Endothelial cell of umbilical vein (primary cell): Measurements from ENCODE around the gene ZFP90. TPM values are rescaled to one million over a fixed set of nuclear protein-coding genes. Genes with fewer than 3 reads are reported as not detected.
A peak's percentile ranks its signal among the peaks of the same experiment; 100 is the strongest.

Experiments
- BruUV-seq: library from RNA; stranded (reverse); fragments of 400-500 nt; replicated peaks from 2 replicates; lab custom pipeline; 2021; lab: Mats Ljungman, UMichigan
- CTCF ChIA-PET: fragments of 300-600, 350-600 bp; sonication (Branson Sonifier 250); formaldehyde crosslinking; loops from one replicate; lab custom pipeline; 2021; ENCODE audit warnings: antibody characterized with exemption, inconsistent platforms; lab: Charles Lee
- POLR2A ChIA-PET: fragments of 300-600, 350-600 bp; sonication (Branson Sonifier 250); formaldehyde crosslinking; loops from one replicate; lab custom pipeline; 2021; ENCODE audit warnings: antibody characterized with exemption, inconsistent platforms; lab: Charles Lee
- DNase-seq: peaks from one replicate; pipeline ENCODE4 v3.0.0-alpha.2; 2011; ENCODE audit warnings: low read depth, low spot score
- FAIRE-seq: peaks from 2 replicates; lab custom pipeline; 2011; peaks lifted over from hg19 to GRCh38; lab: Jason Lieb, UNC
- H2AFZ ChIP-seq: 2 replicates; pipeline ENCODE4 v1.6.0; 2012; ENCODE audit warnings: low read depth, low read length, control low read depth, inconsistent platforms
- H3K27ac ChIP-seq: 2 replicates; pipeline ENCODE4 v1.5.1; 2011; ENCODE audit warnings: low read depth, mild to moderate bottlenecking, control low read depth, low read length, moderate library complexity; ENCODE audit not compliant: insufficient read depth
- H3K27me3 ChIP-seq, 2 experiments: 2 replicates each; pipeline versions ENCODE4 v1.6.0 to v1.6.1; 2011; ENCODE audit warnings: low read length in 2 of 2, mixed read lengths in 1 of 2; ENCODE audit not compliant: control insufficient read depth in 2 of 2, insufficient read depth in 2 of 2
- H3K36me3 ChIP-seq, 2 experiments: 2 replicates in 1 of 2; 3 replicates in 1 of 2; pipeline ENCODE4 v1.5.1; 2011; ENCODE audit warnings: low read length in 2 of 2, mild to moderate bottlenecking in 1 of 2, moderate library complexity in 1 of 2; ENCODE audit not compliant: control insufficient read depth in 2 of 2, insufficient read depth in 2 of 2; ENCODE audit errors: extremely low read depth in 1 of 2
- H3K4me1 ChIP-seq: 3 replicates; pipeline ENCODE4 v1.5.1; 2011; ENCODE audit warnings: mild to moderate bottlenecking, low read length; ENCODE audit not compliant: control insufficient read depth, insufficient read depth; ENCODE audit errors: extremely low read depth
- H3K4me2 ChIP-seq: 2 replicates; pipeline ENCODE4 v1.6.1; 2011; ENCODE audit warnings: low read length, control low read depth, mixed read lengths; ENCODE audit not compliant: insufficient read depth
- H3K4me3 ChIP-seq, 3 experiments: fragments of 200-600 bp in 1 of 3; sonication (generic), shearing (Covaris generic) in 1 of 3; replicated peaks in 1 of 3; 2 replicates each; pipeline ENCODE4 v1.5.1; 2011 to 2016; ENCODE audit warnings: control low read depth in 3 of 3, low read length in 3 of 3, mild to moderate bottlenecking in 2 of 3, inconsistent platforms in 1 of 3, low read depth in 1 of 3, moderate library complexity in 1 of 3; ENCODE audit not compliant: insufficient read depth in 1 of 3
- H3K79me2 ChIP-seq: 2 replicates; pipeline ENCODE4 v1.6.0; 2012; ENCODE audit warnings: low read length, inconsistent platforms; ENCODE audit not compliant: control insufficient read depth, insufficient read depth
- H3K9ac ChIP-seq: replicated peaks from 2 replicates; pipeline ENCODE3; 2011; ENCODE audit warnings: low read length, control low read depth; ENCODE audit not compliant: insufficient read depth; ENCODE audit errors: extremely low read depth
- H3K9me1 ChIP-seq: replicated peaks from 3 replicates; pipeline ENCODE4 v1.6.0; 2011; ENCODE audit warnings: mild to moderate bottlenecking, low read length; ENCODE audit not compliant: control insufficient read depth, insufficient read depth; ENCODE audit errors: extremely low read depth
- H3K9me3 ChIP-seq: replicated peaks from 2 replicates; pipeline ENCODE4 v1.5.1; 2012; ENCODE audit warnings: low read length, inconsistent platforms; ENCODE audit not compliant: control insufficient read depth, insufficient read depth
- H4K20me1 ChIP-seq: replicated peaks from 2 replicates; pipeline ENCODE3; 2011; ENCODE audit warnings: mild to moderate bottlenecking, low read length; ENCODE audit not compliant: control insufficient read depth, insufficient read depth; ENCODE audit errors: extremely low read depth
- CTCF ChIP-seq, 2 donors: IDR thresholded peaks; 1 replicate in 1 of 2; 2 replicates in 1 of 2; pipeline ENCODE4 v1.5.1; 2011; ENCODE audit warnings: low read length in 2 of 2, mild to moderate bottlenecking in 2 of 2, moderate library complexity in 2 of 2, control low read depth in 1 of 2, inconsistent platforms in 1 of 2, low read depth in 1 of 2; ENCODE audit not compliant: insufficient read depth in 1 of 2; ENCODE audit errors: extremely low read depth in 1 of 2
- EZH2 ChIP-seq: IDR thresholded peaks from 2 replicates; pipeline ENCODE4 v1.6.1; 2012; ENCODE audit warnings: borderline replicate concordance, low read depth, mild to moderate bottlenecking, moderate library complexity, low read length, inconsistent platforms; ENCODE audit not compliant: severe bottlenecking
- FOS ChIP-seq: IDR thresholded peaks from 2 replicates; pipeline ENCODE4 v1.6.1; 2011; ENCODE audit warnings: mild to moderate bottlenecking, low read length, moderate library complexity, borderline replicate concordance; ENCODE audit not compliant: insufficient read depth
- GATA2 ChIP-seq: IDR thresholded peaks from 2 replicates; pipeline ENCODE4 v1.7.0; 2011; ENCODE audit warnings: low read depth, mild to moderate bottlenecking, moderate library complexity, mixed read lengths, low read length; ENCODE audit not compliant: insufficient read length, insufficient read depth
- JUN ChIP-seq: IDR thresholded peaks from 2 replicates; pipeline ENCODE4 v1.6.1; 2011; ENCODE audit warnings: borderline replicate concordance, low read depth; ENCODE audit not compliant: insufficient read length, insufficient read depth
- MAX ChIP-seq: IDR thresholded peaks from 2 replicates; pipeline ENCODE4 v1.6.1; 2011; ENCODE audit not compliant: insufficient read depth, insufficient read length
- MYC ChIP-seq: IDR thresholded peaks from one replicate; pipeline ENCODE4 v1.6.1; 2011; ENCODE audit warnings: mild to moderate bottlenecking, low read depth, low read length
- POLR2A ChIP-seq: IDR thresholded peaks from 2 replicates; pipeline ENCODE4 v1.6.1; 2012; ENCODE audit warnings: low read depth, mild to moderate bottlenecking, control low read depth, low read length
- POLR2AphosphoS5 ChIP-seq: IDR thresholded peaks from 2 replicates; pipeline ENCODE4 v1.6.1; 2012; ENCODE audit warnings: low read depth, mild to moderate bottlenecking, control low read depth, low read length, moderate library complexity; ENCODE audit not compliant: insufficient read depth
- dilution Hi-C: fragments of 300-500 bp; cut with MboI; formaldehyde crosslinking; loops from one replicate; pipeline ENCODE4 v1.15.0; 2019; ENCODE audit warnings: low sequenced_read_pairs; ENCODE audit not compliant: extremely low pct_ligation_motif_present
- intact Hi-C: fragments of 100-400 bp; cut with micrococcal nuclease; formaldehyde crosslinking; loops from one replicate; pipeline ENCODE4 v1.10.0; 2022
- polyA plus RNA-seq, 4 experiments: library from polyadenylated mRNA; depleted of rRNA in 3 of 4; stranded (reverse) in 3 of 4; unstranded in 1 of 4; fragments of >200 nt; gene quantifications; 2 replicates each; pipeline versions ENCODE4 v1.2.1 to v1.2.3, GENCODE V29; 2011 to 2012; ENCODE audit warnings: missing spikeins in 1 of 4
- total RNA-seq: library from RNA; stranded (reverse); gene quantifications from 2 replicates; pipeline ENCODE4 v1.2.3, GENCODE V29; 2021

ZFP90 gene
- total and polyA plus RNA-seq, 2 donors (not counting 3 experiments of a cell fraction or from before 2014, with no cell fraction given) = 10.9 to 22.4 TPM

- Histone ChIP-seq H3K9ac (no peak overlapping the region), H3K27ac (no peak overlapping the region), H2AFZ (peak overlapping the region; percentile 97), H3K9me3 (no peaks in the 10 kb centered on the region), H4K20me1 (no peaks in the 10 kb centered on the region), H3K4me1 (peaks cover 10% of the 10 kb centered on the region), H3K9me1 (no peaks in the 10 kb centered on the region), H3K4me3 (peak overlapping the region; percentile 55 to 75 (median 59)), H3K36me3 (no peaks in the 10 kb centered on the region), H3K4me2 (peak overlapping the region; percentile 58), H3K79me2 (no peaks in the 10 kb centered on the region), H3K27me3 (peaks cover 2 to 3% of the 10 kb centered on the region in 2 experiments)
- FAIRE-seq (no peak), DNase-seq (no peak)
- CTCF ChIA-PET = interaction anchor here (0.6 to 6.9 kb wide), 15 partner anchors 8 to 594 kb away, joined by 3 to 68 read pairs (median 8); no protein-coding TSS in a partner anchor
- TF ChIP-seq MAX = no peak
- no peak for TF ChIP-seq GATA2
- TF ChIP-seq EZH2 = no peak
- TF ChIP-seq MYC = no peak
- TF ChIP-seq CTCF (IDR thresholded peaks at IDR 0.05; ENCODE audit: extremely low read depth in 1 of 2, insufficient read depth in 1 of 2, low read depth in 1 of 2, low read length in 2 of 2) = no peak
- no peak for TF ChIP-seq POLR2AphosphoS5
- TF ChIP-seq FOS = no peak
- TF ChIP-seq JUN = no peak
- no peak for TF ChIP-seq POLR2A
- intact Hi-C loops (loop anchor here (2.0 to 5.0 kb wide), 3 partner anchors 63 to 595 kb away; no protein-coding TSS in a partner anchor), dilution Hi-C loops (no loop called here)
- BruUV-seq = no TSS peak
- POLR2A ChIA-PET = no interaction called here
Measured at GRCh38 chr16:68529608-68529930, 9.5 kb upstream of the ZFP90 start.
